COLO829 (cell line): ENCODE results near the gene MTHFD1L.

Source experiments
- DNase-seq: peaks from one replicate; pipeline ENCODE4 v3.0.0; 2012; ENCODE audit warnings: low spot score

The MTHFD1L gene

DNA sequence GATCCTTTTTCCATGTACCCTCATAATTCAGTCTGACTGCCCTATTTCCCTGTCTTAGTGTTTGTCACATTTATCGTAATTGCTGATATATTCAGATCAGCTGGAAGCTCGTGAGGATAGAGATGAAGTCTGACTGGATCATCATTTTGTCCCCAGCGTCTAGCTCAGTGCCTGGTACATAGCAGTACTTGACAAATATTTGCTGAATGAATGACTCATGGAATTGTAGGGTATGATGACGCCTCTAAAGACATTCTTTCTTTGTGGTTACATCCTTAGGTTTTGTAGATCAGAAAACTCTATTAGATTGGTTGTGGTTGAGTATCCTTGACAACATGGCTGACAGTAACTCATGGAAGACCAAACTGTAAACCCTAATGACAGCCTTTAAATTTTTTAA lies 68.9 kb downstream of the MTHFD1L start:
- no peak for DNase-seq

GRCh38 chr6:150936021-150936555 lies 70.6 kb downstream of the MTHFD1L start:
- DNase-seq: no peak

DNA sequence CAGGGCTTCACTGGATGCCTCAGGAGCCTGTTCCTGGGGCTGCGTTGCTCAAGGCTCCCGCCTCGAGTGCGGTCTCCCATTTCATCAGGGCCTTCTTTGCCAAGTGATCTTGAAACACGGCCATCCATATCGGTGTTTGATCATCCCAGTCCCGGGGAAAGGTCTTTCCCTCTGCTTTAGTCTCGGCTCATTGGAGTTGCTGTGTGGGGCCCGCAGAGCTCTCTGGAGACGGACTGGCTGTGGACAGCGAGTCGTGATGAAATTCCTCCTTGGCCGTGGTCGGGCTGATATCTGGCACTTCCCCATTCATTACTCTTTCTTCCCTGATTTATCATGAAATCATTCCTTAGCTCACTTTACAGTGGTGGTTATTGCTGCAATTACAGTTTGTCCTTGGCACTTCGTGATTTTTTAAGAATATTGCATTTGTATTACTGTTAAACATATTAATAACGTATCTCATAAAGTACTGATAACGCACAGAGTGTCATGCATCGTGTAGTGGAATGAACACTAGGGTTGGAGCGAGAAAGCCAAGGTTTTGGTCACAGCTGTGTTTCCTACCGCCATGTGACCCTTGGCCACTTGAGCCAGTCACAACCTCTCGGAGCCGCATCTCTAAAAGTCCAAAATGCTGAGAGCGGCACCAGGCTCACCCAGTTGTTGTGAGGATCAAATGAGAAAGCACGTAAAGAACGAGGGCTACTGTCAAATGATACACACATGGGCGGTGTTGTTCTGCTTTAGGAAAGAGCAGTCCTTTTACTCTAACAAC lies 71.8 kb downstream of the MTHFD1L start:
- no peak for DNase-seq

DNA sequence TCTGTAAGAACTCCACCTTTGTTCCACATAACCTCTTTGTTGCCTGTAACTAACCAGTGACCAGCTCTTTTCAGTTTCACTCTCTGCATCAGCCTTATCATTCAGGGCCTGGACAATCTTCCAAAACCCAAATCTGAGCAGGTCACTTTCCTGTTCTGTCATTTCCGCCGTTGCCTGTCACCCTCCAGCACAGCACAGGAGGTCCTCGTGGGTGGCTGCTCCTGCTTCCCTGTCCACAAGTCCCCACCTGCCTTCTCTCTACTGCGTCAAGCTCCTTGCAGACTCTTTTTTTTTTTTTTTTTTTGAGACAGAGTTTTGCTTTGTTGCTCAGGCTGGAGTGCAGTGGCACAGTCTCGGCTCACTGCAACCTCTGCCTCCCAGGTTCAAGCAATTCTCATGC lies 73.9 kb downstream of the MTHFD1L start:
- no peak for DNase-seq

DNA sequence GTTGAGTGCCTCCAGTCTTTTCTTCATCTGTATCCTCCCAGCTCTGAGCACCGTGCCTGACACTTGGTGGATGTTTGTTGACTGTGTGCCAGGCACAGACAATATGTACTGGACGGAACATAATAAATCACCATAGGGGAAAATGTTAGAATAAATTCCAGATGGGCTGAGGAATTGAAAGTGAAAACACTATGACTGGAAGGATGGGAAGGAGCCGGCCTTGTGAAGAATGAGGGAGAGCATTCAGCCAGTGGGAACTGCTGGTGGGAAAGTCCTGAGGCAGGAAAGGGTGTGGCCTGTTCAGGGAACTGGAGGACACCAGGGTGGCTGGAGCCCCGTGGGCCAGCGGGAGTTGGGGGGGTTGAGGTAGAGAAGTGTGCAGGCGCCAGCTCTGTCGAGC lies 75.4 kb downstream of the MTHFD1L start:
- DNase-seq: no peak

- DNase-seq: no peak
Measured at GRCh38 chr6:150949526-150949925, 84.0 kb downstream of the MTHFD1L start.

- no peak for DNase-seq
Measured at GRCh38 chr6:150953851-150954250, 88.3 kb downstream of the MTHFD1L start.

- DNase-seq: no peak
Measured at GRCh38 chr6:150959166-150959565, 93.7 kb downstream of the MTHFD1L start.

GRCh38 chr6:150962436-150962835 lies 96.9 kb downstream of the MTHFD1L start:
- no peak for DNase-seq

DNA sequence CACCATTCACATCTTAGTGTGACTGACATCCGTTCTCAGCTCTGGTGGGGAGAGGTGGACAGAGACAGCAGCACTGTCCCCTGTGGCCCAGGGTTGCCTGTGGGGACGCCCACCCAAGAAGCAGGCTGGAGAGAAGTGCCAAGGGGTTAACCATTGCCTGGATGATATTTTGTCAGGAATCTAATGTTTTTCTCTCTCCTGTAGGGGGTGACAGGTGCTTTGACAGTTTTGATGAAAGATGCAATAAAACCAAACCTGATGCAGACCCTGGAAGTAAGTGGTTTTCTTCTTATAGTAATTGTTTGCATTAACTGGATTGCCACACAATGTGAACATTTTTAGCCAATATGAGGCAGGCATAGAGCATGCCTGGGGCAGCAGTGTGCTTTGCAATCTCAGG lies 99.3 kb downstream of the MTHFD1L start:
- DNase-seq: no peak

GRCh38 chr6:150966786-150967185 lies 101.3 kb downstream of the MTHFD1L start:
- DNase-seq: no peak

GRCh38 chr6:150967381-150967780 lies 101.9 kb downstream of the MTHFD1L start:
- DNase-seq: no peak

- DNase-seq: no peak
Measured at GRCh38 chr6:150967910-150968309, 102.4 kb downstream of the MTHFD1L start.

GRCh38 chr6:150969901-150970300 lies 104.4 kb downstream of the MTHFD1L start:
- no peak for DNase-seq

DNA sequence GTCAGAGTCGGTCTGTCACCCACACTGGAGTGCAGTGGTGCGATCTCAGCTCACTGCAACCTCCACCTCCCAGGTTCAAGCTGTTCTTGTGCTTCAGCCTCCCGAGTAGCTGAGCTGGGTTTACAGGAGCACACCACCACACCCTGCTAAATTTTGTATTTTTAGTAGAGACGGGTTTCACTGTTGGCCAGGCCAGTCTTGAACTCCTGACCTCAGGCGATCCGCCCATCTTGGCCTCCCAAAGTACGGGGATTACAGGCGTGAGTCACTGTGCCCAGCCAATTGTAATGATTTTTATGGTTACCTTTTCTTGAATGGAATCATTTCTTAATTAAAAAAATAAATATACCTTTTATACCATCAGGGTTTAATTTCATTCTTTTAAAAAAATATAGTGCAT lies 105.7 kb downstream of the MTHFD1L start:
- DNase-seq: no peak

- DNase-seq: no peak
Measured at GRCh38 chr6:150975136-150975535, 109.6 kb downstream of the MTHFD1L start.

GRCh38 chr6:150977281-150977680 lies 111.8 kb downstream of the MTHFD1L start:
- no peak for DNase-seq

- DNase-seq: no peak
Measured at GRCh38 chr6:150978624-150979023, 113.1 kb downstream of the MTHFD1L start.

- DNase-seq: no peak
Measured at GRCh38 chr6:150979826-150980350, 114.4 kb downstream of the MTHFD1L start.

- DNase-seq: no peak
Measured at GRCh38 chr6:150981095-150981494, 115.6 kb downstream of the MTHFD1L start.

DNA sequence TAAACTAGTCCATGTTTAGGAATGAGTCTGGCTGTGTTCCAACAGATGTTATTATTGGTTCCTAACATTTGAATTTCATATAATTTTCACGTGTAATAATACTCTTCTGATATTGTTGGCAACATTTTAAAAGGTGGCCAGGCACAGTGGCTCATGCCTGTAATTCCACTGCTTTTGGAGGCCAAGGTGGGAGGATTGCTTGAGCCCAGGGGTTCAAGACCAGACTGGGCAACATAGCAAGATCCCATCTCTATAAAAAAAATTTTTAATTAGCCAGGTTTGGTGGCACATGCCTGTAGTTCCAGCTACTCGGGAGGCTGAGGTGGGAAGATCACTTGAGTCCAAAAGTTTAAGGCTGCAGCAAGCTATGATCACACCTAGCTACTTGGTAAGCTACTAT lies 116.2 kb downstream of the MTHFD1L start:
- DNase-seq: no peak

DNA sequence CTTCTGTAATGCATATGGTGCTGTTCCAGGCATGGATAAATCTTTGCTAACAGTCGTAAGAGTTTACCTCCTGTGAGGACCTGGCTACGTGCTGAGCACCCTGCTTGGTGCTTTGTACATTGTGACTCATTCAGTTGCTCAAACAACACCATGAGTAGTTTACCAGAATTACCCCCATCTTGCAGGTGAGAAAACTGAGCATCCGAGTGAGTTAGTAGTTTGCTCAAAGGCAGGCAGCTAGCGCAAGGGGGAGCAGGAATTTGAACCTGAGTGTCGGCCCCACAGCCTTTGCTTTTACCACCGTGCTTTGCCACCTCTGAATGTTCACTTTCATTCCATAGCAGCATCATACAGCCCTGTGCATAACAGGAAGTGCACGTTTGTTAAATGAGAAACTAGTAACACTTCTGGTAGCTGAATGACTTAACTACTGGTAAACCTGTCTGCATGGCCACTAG lies 121.9 kb downstream of the MTHFD1L start:
- DNase-seq: no peak

DNA sequence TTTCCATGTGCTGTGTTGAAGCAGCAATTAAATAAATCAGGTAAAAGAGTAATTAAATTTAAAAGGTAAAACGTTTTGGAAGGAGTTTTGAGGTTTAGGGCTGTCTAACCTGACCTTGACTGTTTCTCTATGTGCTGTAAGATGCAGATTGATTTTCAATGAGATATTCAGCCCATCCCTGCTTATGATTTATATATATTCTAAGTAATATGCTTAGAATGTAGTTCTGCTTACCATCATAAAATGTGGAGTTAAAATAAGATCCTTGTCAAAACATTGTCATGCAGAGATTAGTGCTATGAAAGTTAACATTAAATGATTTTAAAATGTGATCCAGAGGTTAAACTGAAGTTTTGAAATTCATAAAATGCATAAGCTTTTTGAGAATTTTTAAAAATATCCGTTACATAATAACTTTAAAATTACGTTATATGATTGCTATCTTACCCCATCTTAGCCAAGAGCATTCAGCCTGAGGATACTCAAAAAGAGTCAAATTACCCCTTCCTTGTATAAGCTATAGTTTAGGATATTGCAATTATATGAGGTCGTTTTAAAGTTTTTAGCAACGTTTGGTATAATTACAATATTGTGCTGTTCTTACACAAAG lies 122.5 kb downstream of the MTHFD1L start:
- DNase-seq: no peak
